IMR-90 (cell line): ENCODE measurements around the gene EDIL3. TPM values are rescaled to one million over a fixed set of nuclear protein-coding genes. Genes with fewer than 3 reads are reported as not detected.

Experiments used
- ATAC-seq: fragments of 200-7000 bp; cut with Tn5 transposase; 2 replicates; pipeline ENCODE4 v1.9.1; 2020; ENCODE audit warnings: low read depth, mild to moderate bottlenecking, moderate library complexity
- BruUV-seq: library from RNA; stranded (reverse); fragments of 400-500 nt; replicated peaks from 2 replicates; lab custom pipeline; 2021; lab: Mats Ljungman, UMichigan
- CTCF ChIA-PET: fragments of 300-600 bp; formaldehyde crosslinking; extraction: SDS; loops from one replicate; lab custom pipeline; 2021; ENCODE audit warnings: antibody characterized with exemption; lab: Yijun Ruan, JAX
- POLR2A ChIA-PET: fragments of 300-600 bp; sonication (Branson Sonifier 250); formaldehyde crosslinking; loops from one replicate; lab custom pipeline; 2022; ENCODE audit warnings: antibody characterized with exemption; ENCODE audit not compliant: unreplicated experiment; lab: Charles Lee
- DNase-seq: peaks from one replicate; pipeline ENCODE4 v3.0.0; 2013
- H2AFZ ChIP-seq: replicated peaks from 2 replicates; pipeline ENCODE3; 2013; ENCODE audit warnings: low read length, mild to moderate bottlenecking; ENCODE audit not compliant: poor library complexity
- H2AK5ac ChIP-seq: 2 replicates; pipeline ENCODE4 v1.6.1; 2013; ENCODE audit warnings: low read depth, low read length, inconsistent platforms
- H2AK9ac ChIP-seq: replicated peaks from 2 replicates; pipeline ENCODE3; 2013; ENCODE audit warnings: mild to moderate bottlenecking, low read depth, low read length, moderate library complexity; ENCODE audit not compliant: poor library complexity
- H2BK120ac ChIP-seq: 2 replicates; pipeline ENCODE4 v1.6.1; 2013; ENCODE audit warnings: low read depth, low read length, inconsistent platforms
- H2BK15ac ChIP-seq: 3 replicates; pipeline ENCODE4 v1.6.1; 2013; ENCODE audit warnings: low read depth, low read length, inconsistent platforms
- H2BK20ac ChIP-seq: 2 replicates; pipeline ENCODE4 v1.6.1; 2013; ENCODE audit warnings: low read depth, mild to moderate bottlenecking, inconsistent platforms, low read length, moderate library complexity
- H2BK5ac ChIP-seq: 2 replicates; pipeline ENCODE4 v1.6.1; 2013; ENCODE audit warnings: mild to moderate bottlenecking, low read depth, low read length, inconsistent platforms; ENCODE audit not compliant: poor library complexity, severe bottlenecking
- H3K14ac ChIP-seq: replicated peaks from 2 replicates; pipeline ENCODE4 v1.6.1; 2013; ENCODE audit warnings: low read depth, low read length, inconsistent platforms
- H3K18ac ChIP-seq: 2 replicates; pipeline ENCODE4 v1.6.1; 2013; ENCODE audit warnings: low read depth, low read length, control low read depth
- H3K23ac ChIP-seq: 2 replicates; pipeline ENCODE4 v1.6.1; 2013; ENCODE audit warnings: low read depth, low read length, inconsistent platforms
- H3K27ac ChIP-seq: 2 replicates; pipeline ENCODE4 v1.5.1; 2013; ENCODE audit warnings: mild to moderate bottlenecking, control low read depth, low read length; ENCODE audit not compliant: insufficient read depth
- H3K27me3 ChIP-seq: 2 replicates; pipeline ENCODE4 v1.6.1; 2013; ENCODE audit warnings: low read length; ENCODE audit not compliant: control insufficient read depth, insufficient read depth
- H3K36me3 ChIP-seq: 2 replicates; pipeline ENCODE4 v1.6.1; 2013; ENCODE audit warnings: low read length, mixed read lengths; ENCODE audit not compliant: control insufficient read depth, insufficient read depth
- H3K4ac ChIP-seq: 2 replicates; pipeline ENCODE4 v1.6.1; 2013; ENCODE audit warnings: low read depth, low read length, inconsistent platforms
- H3K4me1 ChIP-seq: 2 replicates; pipeline ENCODE4 v1.6.1; 2013; ENCODE audit warnings: low read length, mixed read lengths; ENCODE audit not compliant: control insufficient read depth, insufficient read depth
- H3K4me2 ChIP-seq: 2 replicates; pipeline ENCODE4 v1.6.1; 2013; ENCODE audit warnings: low read depth, mild to moderate bottlenecking, control low read depth, low read length, moderate library complexity
- H3K4me3 ChIP-seq: 2 replicates; pipeline ENCODE4 v1.5.1; 2013; ENCODE audit warnings: low read depth, mild to moderate bottlenecking, control low read depth, low read length, moderate library complexity; ENCODE audit not compliant: insufficient read depth
- H3K56ac ChIP-seq: 2 replicates; pipeline ENCODE4 v1.6.1; 2013; ENCODE audit warnings: low read length, inconsistent platforms; ENCODE audit not compliant: insufficient read depth; ENCODE audit errors: extremely low read depth
- H3K79me1 ChIP-seq, 2 experiments: 2 replicates each; pipeline ENCODE4 v1.6.1; 2013; ENCODE audit warnings: low read length in 2 of 2, inconsistent platforms in 1 of 2, low read depth in 1 of 2
- H3K9ac ChIP-seq: 2 replicates; pipeline ENCODE4 v1.6.1; 2013; ENCODE audit warnings: low read depth, low read length, control low read depth
- H3K9me1 ChIP-seq: 2 replicates; pipeline ENCODE4 v1.6.1; 2013; ENCODE audit warnings: low read length, inconsistent platforms; ENCODE audit not compliant: insufficient read depth
- H3K9me3 ChIP-seq: 2 replicates; pipeline ENCODE4 v1.6.1; 2013; ENCODE audit warnings: low read length; ENCODE audit not compliant: control insufficient read depth, insufficient read depth
- H4K20me1 ChIP-seq: 2 replicates; pipeline ENCODE4 v1.6.1; 2013; ENCODE audit warnings: low read length, inconsistent platforms; ENCODE audit not compliant: insufficient read depth
- H4K5ac ChIP-seq: 2 replicates; pipeline ENCODE4 v1.6.1; 2013; ENCODE audit warnings: mild to moderate bottlenecking, low read depth, low read length, control low read depth
- H4K8ac ChIP-seq, 2 experiments: 2 replicates each; pipeline ENCODE4 v1.6.1; 2013; ENCODE audit warnings: low read depth in 2 of 2, low read length in 2 of 2, control low read depth in 1 of 2, inconsistent platforms in 1 of 2
- H4K91ac ChIP-seq: 2 replicates; pipeline ENCODE4 v1.6.1; 2013; ENCODE audit warnings: low read depth, low read length, inconsistent platforms; ENCODE audit not compliant: insufficient read depth
- CEBPB ChIP-seq: IDR thresholded peaks from 2 replicates; pipeline ENCODE4 v1.6.1; 2012; ENCODE audit warnings: low read depth, low read length, improper control_type of control experiment
- CHD1 ChIP-seq: IDR thresholded peaks from 2 replicates; pipeline ENCODE4 v1.6.1; 2012; ENCODE audit warnings: low read depth, low read length, improper control_type of control experiment
- CTCF ChIP-seq: conservative IDR thresholded peaks from 2 replicates; pipeline ENCODE4 v1.5.1; 2012; ENCODE audit warnings: mild to moderate bottlenecking, low read depth, low read length, improper control_type of control experiment
- FOS ChIP-seq: fragments of 150-350 bp; IDR thresholded peaks from 2 replicates; pipeline ENCODE4 v1.6.1; 2016; ENCODE audit warnings: low read depth, low read length
- MAZ ChIP-seq: IDR thresholded peaks from 2 replicates; pipeline ENCODE4 v1.6.1; 2012; ENCODE audit warnings: low read depth, mild to moderate bottlenecking, low read length, improper control_type of control experiment, moderate library complexity, borderline replicate concordance
- MXI1 ChIP-seq: IDR thresholded peaks from 2 replicates; pipeline ENCODE4 v1.6.1; 2012; ENCODE audit warnings: low read depth, mild to moderate bottlenecking, low read length, moderate library complexity, borderline replicate concordance
- NFE2L2 ChIP-seq: fragments of 150-350 bp; IDR thresholded peaks from 2 replicates; pipeline ENCODE4 v1.6.1; 2016; ENCODE audit warnings: low read depth, mild to moderate bottlenecking, low read length
- RAD21 ChIP-seq: IDR thresholded peaks from 2 replicates; pipeline ENCODE4 v1.6.1; 2012; ENCODE audit warnings: low read length, improper control_type of control experiment
- RCOR1 ChIP-seq: IDR thresholded peaks from 2 replicates; pipeline ENCODE4 v1.6.1; 2012; ENCODE audit warnings: mild to moderate bottlenecking, low read length, improper control_type of control experiment; ENCODE audit not compliant: insufficient replicate concordance
- RFX5 ChIP-seq: IDR thresholded peaks from 2 replicates; pipeline ENCODE4 v1.8.0; 2012; ENCODE audit warnings: low read depth, mild to moderate bottlenecking, low read length, moderate library complexity
- SMC3 ChIP-seq: fragments of 150-350 bp; IDR thresholded peaks from 2 replicates; pipeline ENCODE4 v1.6.1; 2016; ENCODE audit warnings: low read depth, mild to moderate bottlenecking, antibody characterized with exemption, low read length, moderate library complexity
- USF2 ChIP-seq: fragments of 150-350 bp; IDR thresholded peaks from 2 replicates; pipeline ENCODE4 v1.6.1; 2017; ENCODE audit warnings: mild to moderate bottlenecking, antibody characterized with exemption, low read length, low read depth
- dilution Hi-C: fragments of 300-500 bp; cut with HindIII; formaldehyde crosslinking; loops from one replicate; pipeline ENCODE4 v1.14.3; 2018; ENCODE audit warnings: low sequenced_read_pairs; ENCODE audit not compliant: unreplicated experiment
- in situ Hi-C: fragments of 300-500 bp; cut with MboI; formaldehyde crosslinking; loops from 3 replicates; pipeline ENCODE4 v1.14.3; 2019; ENCODE audit warnings: low sequenced_read_pairs, inconsistent platforms, mixed read lengths
- intact Hi-C: fragments of 100-400 bp; cut with micrococcal nuclease; formaldehyde crosslinking; loops from 2 replicates; pipeline ENCODE4 v1.10.0; 2022
- polyA plus RNA-seq, 3 experiments: library from polyadenylated mRNA; depleted of rRNA; stranded (reverse); fragments of >200 nt; gene quantifications; 2 replicates each; pipeline ENCODE4 v1.2.3, GENCODE V29; 2012; ENCODE audit warnings: low replicate concordance in 1 of 3
- total RNA-seq: library from RNA; depleted of rRNA; stranded (reverse); fragments of >200 nt; gene quantifications from 2 replicates; pipeline ENCODE4 v1.2.3, GENCODE V29; 2012
- TF ChIP-seq, protein P1 (sequence below): fragments of 150-350 bp; IDR thresholded peaks from 2 replicates; pipeline ENCODE4 v1.6.1; 2016; ENCODE audit warnings: low read depth, mild to moderate bottlenecking, low read length, moderate library complexity, borderline replicate concordance

Gene EDIL3
- total and polyA plus RNA-seq, 2 of the 4 experiments (the other 2 are of a cell fraction), result 55.5 to 82.8 TPM

DNA sequence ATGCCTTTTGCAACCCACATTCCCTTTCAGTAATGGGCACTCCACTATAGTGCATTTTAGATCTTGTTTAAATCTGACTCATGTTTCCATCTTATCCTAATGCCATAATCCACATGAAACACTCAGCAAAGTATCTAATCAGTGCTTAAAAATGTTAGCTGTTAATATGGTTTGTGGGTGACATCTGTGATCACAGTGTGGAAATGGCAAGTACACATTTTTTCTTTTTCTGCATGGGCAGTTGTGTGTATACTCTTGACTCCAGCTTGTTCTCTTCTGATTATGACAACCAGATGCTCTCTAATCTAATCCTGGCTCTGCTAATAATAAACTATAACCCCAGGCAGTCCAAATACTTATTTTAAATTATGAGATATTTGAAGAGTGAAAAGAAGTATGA, 103.3 kb downstream of the EDIL3 start:
- H3K9ac ChIP-seq, result no peak overlapping the region
- H2AK5ac ChIP-seq, result no peak overlapping the region
- dilution Hi-C loops (no loop called here), in situ Hi-C loops (no loop called here), intact Hi-C loops (no loop called here)
- no peak overlapping the region for H4K8ac ChIP-seq
- no peak overlapping the region for H3K4me3 ChIP-seq
- DNase-seq (no peak), ATAC-seq (no peak)
- H2BK120ac ChIP-seq, result no peak overlapping the region
- H3K9me1 ChIP-seq, result no peaks in the 10 kb centered on the region
- no peaks in the 10 kb centered on the region for H3K36me3 ChIP-seq
- no peak overlapping the region for H4K5ac ChIP-seq
- H4K20me1 ChIP-seq, result no peaks in the 10 kb centered on the region
- H4K91ac ChIP-seq, result no peak overlapping the region
- H2BK20ac ChIP-seq, result no peak overlapping the region
- ChIA-PET CTCF (interaction anchor here (0.6 kb wide), 1 partner anchor 16 kb away, joined by 3 read pairs; no protein-coding TSS in a partner anchor), POLR2A (no interaction called here)
- no peak overlapping the region for H2BK15ac ChIP-seq
- H3K4ac ChIP-seq, result no peak overlapping the region
- no TSS peak for BruUV-seq
- no peaks in the 10 kb centered on the region for H3K27me3 ChIP-seq
- H3K27ac ChIP-seq, result no peak overlapping the region
- H3K18ac ChIP-seq, result no peak overlapping the region
- no peak for TF ChIP-seq CTCF
- TF ChIP-seq RCOR1, result no peak
- TF ChIP-seq SMC3, result no peak
- TF ChIP-seq, protein P1, sequence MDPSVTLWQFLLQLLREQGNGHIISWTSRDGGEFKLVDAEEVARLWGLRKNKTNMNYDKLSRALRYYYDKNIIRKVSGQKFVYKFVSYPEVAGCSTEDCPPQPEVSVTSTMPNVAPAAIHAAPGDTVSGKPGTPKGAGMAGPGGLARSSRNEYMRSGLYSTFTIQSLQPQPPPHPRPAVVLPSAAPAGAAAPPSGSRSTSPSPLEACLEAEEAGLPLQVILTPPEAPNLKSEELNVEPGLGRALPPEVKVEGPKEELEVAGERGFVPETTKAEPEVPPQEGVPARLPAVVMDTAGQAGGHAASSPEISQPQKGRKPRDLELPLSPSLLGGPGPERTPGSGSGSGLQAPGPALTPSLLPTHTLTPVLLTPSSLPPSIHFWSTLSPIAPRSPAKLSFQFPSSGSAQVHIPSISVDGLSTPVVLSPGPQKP, result no peak
- no peak for TF ChIP-seq CHD1
- no peak for TF ChIP-seq CEBPB
- no peak for TF ChIP-seq USF2
- no peak for TF ChIP-seq FOS
- TF ChIP-seq RAD21, result no peak
- no peak for TF ChIP-seq MXI1
- no peak for TF ChIP-seq RFX5
- no peak for TF ChIP-seq MAZ
- no peak for TF ChIP-seq NFE2L2
- H3K79me1 ChIP-seq, result peaks cover 7 to 12% of the 10 kb centered on the region in 2 experiments
- H2BK5ac ChIP-seq, result no peak overlapping the region
- no peaks in the 10 kb centered on the region; the same call in 1 of the 2 replicates for H3K4me1 ChIP-seq
- 0 out of 2 replicates have a peak, but pooled peaks cover 2% of the 10 kb centered on the region for H3K9me3 ChIP-seq
- no peak overlapping the region for H3K56ac ChIP-seq
- H2AFZ ChIP-seq, result no peak overlapping the region
- H2AK9ac ChIP-seq, result no peak overlapping the region
- H3K23ac ChIP-seq, result no peak overlapping the region
- no peak overlapping the region for H3K4me2 ChIP-seq
- no peak overlapping the region for H3K14ac ChIP-seq
